Heart left ventricle (tissue), 16 donors: ENCODE data around the gene SMAD3. TPM values are rescaled to one million over a fixed set of nuclear protein-coding genes. Genes with fewer than 3 reads are reported as not detected.

Source experiments
- ATAC-seq, 4 donors: fragments of 200-7000 bp; cut with Tn5 transposase; one replicate each; pipeline ENCODE4 v1.9.1; 2020 to 2022; ENCODE audit warnings: moderate library complexity in 4 of 4, mild to moderate bottlenecking in 3 of 4, moderate number of reproducible peaks in 1 of 4
- DNase-seq, 5 donors: peaks; one replicate each; pipeline ENCODE4 v3.0.0-alpha.2; 2020
- H3K27ac ChIP-seq, 12 donors: fragments of 200-600 bp; sonication (generic) in 4 of 12; one replicate each; pipeline versions ENCODE4 v1.5.0 to v1.8.0; 2016 to 2022; ENCODE audit warnings: mild to moderate bottlenecking in 2 of 12
- H3K27me3 ChIP-seq, 9 donors: fragments of 200-600 bp; sonication (generic) in 2 of 9; one replicate each; pipeline versions ENCODE4 v1.5.1 to v1.8.0; 2016 to 2022; ENCODE audit warnings: mild to moderate bottlenecking in 3 of 9
- H3K36me3 ChIP-seq, 9 donors: fragments of 200-600 bp; sonication (generic) in 2 of 9; one replicate each; pipeline versions ENCODE4 v1.5.0 to v1.8.0; 2018 to 2022; ENCODE audit warnings: mild to moderate bottlenecking in 2 of 9
- H3K4me1 ChIP-seq, 12 donors: fragments of 200-600 bp; sonication (generic) in 4 of 12; one replicate each; pipeline versions ENCODE4 v1.5.0 to v1.8.0; 2016 to 2022; ENCODE audit warnings: mild to moderate bottlenecking in 3 of 12
- H3K4me3 ChIP-seq, 12 donors: fragments of 200-600 bp; sonication (generic) in 4 of 12; one replicate each; pipeline versions ENCODE4 v1.5.0 to v1.8.0; 2017 to 2022; ENCODE audit warnings: mild to moderate bottlenecking in 9 of 12, moderate library complexity in 4 of 12
- H3K9me3 ChIP-seq, 12 donors: fragments of 200-600 bp; sonication (generic) in 4 of 12; one replicate each; pipeline versions ENCODE4 v1.5.0 to v1.8.0; 2016 to 2022; ENCODE audit warnings: mild to moderate bottlenecking in 1 of 12
- POLR2A ChIP-seq, 2 donors: fragments of 450-650 bp; IDR thresholded peaks; one replicate each; pipeline ENCODE4 v1.6.1; 2017; ENCODE audit warnings: antibody characterized with exemption in 2 of 2, mild to moderate bottlenecking in 2 of 2, moderate library complexity in 2 of 2
- WGBS, 4 donors: extraction: QIAGEN DNeasy Blood & Tissue Kit in 2 of 4; methylation state at CpG; one replicate each; pipeline versions ENCODE4 v1.1.5 to v1.1.7; 2013 to 2018; 5-methylcytosine and 5-hydroxymethylcytosine counted together
- intact Hi-C, 10 donors: fragments of 100-400 bp; cut with DNase I; formaldehyde crosslinking; loops; one replicate each; pipeline versions ENCODE4 v1.11.1 to v1.14.2; 2022
- polyA plus RNA-seq, 2 donors: library from polyadenylated mRNA; stranded (reverse); fragments of 200-250 nt; gene quantifications; one replicate each; pipeline ENCODE4 v1.2.3, GENCODE V29; 2013
- total RNA-seq, 9 donors: library from RNA; depleted of rRNA in 2 of 9; stranded (reverse); fragments of >200 nt in 2 of 9; fragmentation: NEBNext Ultra II Directional in 3 of 9; extraction: Animal tissue kit (Norgen Biotek cat#: 25700) in 3 of 9; gene quantifications; one replicate each; pipeline versions ENCODE4 v1.1.0 to v1.2.4, GENCODE V29; 2016 to 2023
- TF ChIP-seq, protein P1 (sequence below), 12 donors: fragments of 200-600 bp; sonication (generic) in 4 of 12; IDR thresholded peaks; one replicate each; pipeline versions ENCODE4 v1.5.0 to v1.8.0; 2018 to 2022; ENCODE audit warnings: antibody characterized with exemption in 12 of 12, mild to moderate bottlenecking in 5 of 12
- donor health status: ischemic (EF 13 %, LVEDD 7.1; RV severe dilation, severe dysfunction).
- donor health status: healthy with polysubstance abuse.
- donor health status: DM: no; HTN: yes; CAD: no.
- donor health status: DM: no; HTN: no; CAD: no.
- donor health status: ischemic (EF 25% LVEDD 6.9; RV normal size, moderate dysfunction).
- donor health status: ischemic (EF 25% LVEDD 5.7; RV mildly dilated, moderate dysfunction).
- donor health status: healthy.
- donor health status: DM: yes; HTN: yes; CAD: no.
- donor health status: ischemic (EF 35%, LVEDD 5.7; RV mildly dilated, moderate dysfunction).
- donor health status: nonischemic (EF 11% LVEDD 7.7; RV severe dilation, severe dysfunction).
- donor health status: DM: yes; HTN: yes; CAD: no.
- donor health status: PGD.
- donor health status: ischemic (EF 29% LVEDD 5.4; RV normal size, mild dysfunction).
- donor health status: nonischemic (EF 23%, LVEDD 6.1; RV moderate dilation, normal function).

The SMAD3 gene
- total and polyA plus RNA-seq, 11 donors, result 5.6 to 34.3 (median 15.3) TPM

DNA sequence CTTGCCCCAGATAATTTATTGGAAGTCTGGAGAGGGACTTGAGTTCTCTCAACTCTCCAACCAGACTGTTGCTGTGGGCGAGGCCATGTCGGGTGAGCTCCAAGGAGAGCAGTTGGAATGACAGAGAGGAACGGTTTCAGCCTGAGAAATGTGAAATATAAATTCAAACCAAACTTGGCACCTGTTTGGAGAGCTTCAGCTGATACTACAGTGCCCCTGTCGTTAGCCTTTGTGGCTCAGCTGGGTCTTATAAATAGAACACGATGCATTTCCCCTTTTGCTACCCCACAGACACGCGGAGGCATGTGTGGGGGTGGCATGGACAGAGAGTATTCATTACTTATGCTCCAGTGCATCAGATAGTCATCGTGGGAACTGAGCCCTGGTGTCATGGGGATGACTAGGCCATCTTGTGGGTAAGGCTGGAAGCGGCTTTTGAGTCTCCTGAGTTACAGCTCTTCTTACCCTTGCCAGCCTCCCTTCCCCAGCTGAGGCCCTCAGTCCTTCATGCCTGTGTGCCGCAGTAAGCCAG, 15.6 kb downstream of the SMAD3 start:
- Histone ChIP-seq H3K27ac (peak overlapping the region; percentile 10 to 78 (median 61)), H3K4me3 (peak overlapping the region in 4 of 12 donors; percentile 1 to 25 (median 10)), H3K27me3 (no peaks in the 10 kb centered on the region), H3K36me3 (no peaks in the 10 kb centered on the region), H3K9me3 (no peaks in the 10 kb centered on the region), H3K4me1 (peaks cover 5 to 92% (median 70%) of the 10 kb centered on the region in 12 donors)
- WGBS, 4 donors, result 28 to 45% (median 41%) methylated on average over 10 of the region's 10 CpGs
- intact Hi-C loops, result no loop called here
- DNase-seq (peak; percentile 35 to 68 (median 45)), ATAC-seq (peak; percentile 40 to 58 (median 48))
- no peak for TF ChIP-seq POLR2A (IDR thresholded peaks at IDR 0.05)
- TF ChIP-seq, protein P1, sequence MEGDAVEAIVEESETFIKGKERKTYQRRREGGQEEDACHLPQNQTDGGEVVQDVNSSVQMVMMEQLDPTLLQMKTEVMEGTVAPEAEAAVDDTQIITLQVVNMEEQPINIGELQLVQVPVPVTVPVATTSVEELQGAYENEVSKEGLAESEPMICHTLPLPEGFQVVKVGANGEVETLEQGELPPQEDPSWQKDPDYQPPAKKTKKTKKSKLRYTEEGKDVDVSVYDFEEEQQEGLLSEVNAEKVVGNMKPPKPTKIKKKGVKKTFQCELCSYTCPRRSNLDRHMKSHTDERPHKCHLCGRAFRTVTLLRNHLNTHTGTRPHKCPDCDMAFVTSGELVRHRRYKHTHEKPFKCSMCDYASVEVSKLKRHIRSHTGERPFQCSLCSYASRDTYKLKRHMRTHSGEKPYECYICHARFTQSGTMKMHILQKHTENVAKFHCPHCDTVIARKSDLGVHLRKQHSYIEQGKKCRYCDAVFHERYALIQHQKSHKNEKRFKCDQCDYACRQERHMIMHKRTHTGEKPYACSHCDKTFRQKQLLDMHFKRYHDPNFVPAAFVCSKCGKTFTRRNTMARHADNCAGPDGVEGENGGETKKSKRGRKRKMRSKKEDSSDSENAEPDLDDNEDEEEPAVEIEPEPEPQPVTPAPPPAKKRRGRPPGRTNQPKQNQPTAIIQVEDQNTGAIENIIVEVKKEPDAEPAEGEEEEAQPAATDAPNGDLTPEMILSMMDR (IDR thresholded peaks at IDR 0.05), result peak in 1 of 12 donors; percentile 11

DNA sequence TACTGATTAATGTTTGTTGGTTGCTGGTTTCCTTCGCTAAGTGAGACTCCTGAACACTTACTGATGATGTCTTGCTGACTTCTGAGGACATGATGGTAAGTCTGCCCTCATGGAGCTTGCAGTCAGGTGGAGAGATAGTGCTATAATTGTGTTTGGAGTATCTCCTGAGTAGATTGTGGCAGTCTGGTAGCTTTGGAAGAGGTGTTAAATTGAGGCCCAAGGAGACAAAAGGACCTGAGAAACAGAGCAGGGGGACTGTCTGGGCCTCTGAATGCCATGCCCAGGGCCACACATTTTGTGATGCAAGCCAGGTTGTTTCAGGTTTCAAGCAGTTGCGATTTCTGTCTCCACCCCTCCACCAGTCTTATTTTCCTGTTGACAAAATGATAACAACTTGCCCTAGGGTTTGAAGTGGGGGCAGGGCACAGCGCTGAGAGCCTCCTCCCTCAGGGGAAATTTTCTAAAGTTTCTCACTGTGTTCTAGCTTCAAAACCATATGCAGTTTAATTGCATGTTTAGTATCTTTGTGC, 16.7 kb downstream of the SMAD3 start:
- Histone ChIP-seq H3K36me3 (no peaks in the 10 kb centered on the region), H3K27me3 (no peaks in the 10 kb centered on the region), H3K4me1 (peaks cover 5 to 92% (median 74%) of the 10 kb centered on the region in 12 donors), H3K9me3 (no peaks in the 10 kb centered on the region), H3K27ac (peak overlapping the region in 3 of 12 donors; percentile 2 to 78 (median 72)), H3K4me3 (no peak overlapping the region)
- no peak for TF ChIP-seq POLR2A (IDR thresholded peaks at IDR 0.05)
- TF ChIP-seq, protein P1 (IDR thresholded peaks at IDR 0.05), result no peak
- intact Hi-C loops, result no loop called here
- DNase-seq (no peak), ATAC-seq (no peak)
- 63 to 73% (median 67%) methylated on average over 3 of the region's 3 CpGs for WGBS, 4 donors

DNA sequence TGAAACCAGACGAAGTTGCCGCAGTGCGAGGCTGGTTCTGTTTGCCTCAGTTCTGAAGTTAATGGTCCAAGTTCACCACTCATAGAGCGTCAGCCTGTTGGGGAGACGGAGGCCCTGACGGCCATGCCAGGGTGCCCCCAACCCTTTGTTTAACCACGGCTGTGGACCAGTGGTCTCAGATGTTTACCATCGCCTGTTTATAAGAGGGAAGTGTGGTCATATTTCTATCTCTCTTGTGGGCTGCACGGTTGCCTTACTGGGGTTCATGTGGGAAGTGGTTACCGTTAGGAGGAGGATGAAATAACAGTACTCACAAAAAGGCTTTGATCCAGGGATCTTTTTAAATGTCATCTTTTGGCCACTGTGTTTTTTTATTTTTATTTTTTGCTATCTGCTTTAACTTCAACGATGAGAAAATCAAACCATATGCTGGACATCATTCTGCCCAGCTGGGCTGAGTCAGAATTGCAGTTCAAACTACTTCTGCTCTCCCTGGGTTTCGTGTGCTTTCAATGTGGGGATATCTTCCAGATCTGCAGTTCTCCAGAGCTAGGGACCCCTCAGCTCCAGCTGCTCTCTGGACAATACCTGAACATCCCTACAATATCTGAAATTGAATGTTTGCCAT, 17.8 kb downstream of the SMAD3 start:
- H3K27ac ChIP-seq, result peak overlapping the region in 2 of 12 donors; percentile 2 to 78
- DNase-seq (no peak), ATAC-seq (no peak)
- intact Hi-C loops, result no loop called here
- H3K27me3 ChIP-seq, result no peaks in the 10 kb centered on the region
- WGBS, 4 donors, result 81 to 87% (median 83%) methylated on average over 12 of the region's 12 CpGs
- no peaks in the 10 kb centered on the region for H3K9me3 ChIP-seq
- peak overlapping the region in 1 of 12 donors; percentile 19 for H3K4me3 ChIP-seq
- H3K4me1 ChIP-seq, result peaks cover 0 to 92% (median 76%) of the 10 kb centered on the region in 12 donors
- no peaks in the 10 kb centered on the region for H3K36me3 ChIP-seq
- TF ChIP-seq, protein P1 (IDR thresholded peaks at IDR 0.05), result no peak
- TF ChIP-seq POLR2A (IDR thresholded peaks at IDR 0.05), result no peak

DNA sequence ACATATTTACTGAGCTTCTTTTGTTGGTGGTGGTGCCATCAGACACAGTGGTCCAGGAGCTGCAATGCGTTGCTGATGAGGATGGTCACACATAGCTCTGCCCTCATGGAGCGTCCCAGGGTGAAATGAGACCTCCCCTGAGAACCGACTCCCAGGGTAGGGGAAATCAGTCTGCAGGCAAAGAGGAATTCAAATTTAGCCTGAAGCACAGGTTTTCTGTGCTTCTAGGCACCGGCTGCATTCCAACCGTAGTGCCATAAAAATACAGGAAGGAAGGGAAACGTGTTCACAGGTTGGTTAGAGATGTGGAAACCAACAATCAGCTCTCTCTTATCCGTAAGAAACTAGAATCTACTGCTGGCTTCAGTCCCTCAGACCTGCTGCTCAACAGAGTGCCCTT, 19.2 kb downstream of the SMAD3 start:
- peaks cover 0 to 99% (median 84%) of the 10 kb centered on the region in 12 donors for H3K4me1 ChIP-seq
- 82 to 89% (median 87%) methylated on average over 7 of the region's 7 CpGs for WGBS, 4 donors

More for the DNA sequence above, 19.2 kb downstream of the SMAD3 start:
- Histone ChIP-seq H3K27ac (peak overlapping the region in 1 of 12 donors; percentile 56), H3K4me3 (no peak overlapping the region), H3K9me3 (no peaks in the 10 kb centered on the region), H3K36me3 (no peaks in the 10 kb centered on the region), H3K27me3 (no peaks in the 10 kb centered on the region)
- no peak for ATAC-seq
- intact Hi-C loops, result no loop called here
- no peak for DNase-seq
- TF ChIP-seq POLR2A (IDR thresholded peaks at IDR 0.05), result no peak
- TF ChIP-seq, protein P1 (IDR thresholded peaks at IDR 0.05), result no peak
